HG02870 (cell line): ENCODE results near the gene CCDC12.

Experiments
- ATAC-seq: cut with Tn5 transposase; IDR thresholded peaks from one replicate; pipeline ENCODE4 v1.9.1; 2021; ENCODE audit warnings: mild to moderate bottlenecking, moderate library complexity; ENCODE audit not compliant: unreplicated experiment

The CCDC12 gene

DNA sequence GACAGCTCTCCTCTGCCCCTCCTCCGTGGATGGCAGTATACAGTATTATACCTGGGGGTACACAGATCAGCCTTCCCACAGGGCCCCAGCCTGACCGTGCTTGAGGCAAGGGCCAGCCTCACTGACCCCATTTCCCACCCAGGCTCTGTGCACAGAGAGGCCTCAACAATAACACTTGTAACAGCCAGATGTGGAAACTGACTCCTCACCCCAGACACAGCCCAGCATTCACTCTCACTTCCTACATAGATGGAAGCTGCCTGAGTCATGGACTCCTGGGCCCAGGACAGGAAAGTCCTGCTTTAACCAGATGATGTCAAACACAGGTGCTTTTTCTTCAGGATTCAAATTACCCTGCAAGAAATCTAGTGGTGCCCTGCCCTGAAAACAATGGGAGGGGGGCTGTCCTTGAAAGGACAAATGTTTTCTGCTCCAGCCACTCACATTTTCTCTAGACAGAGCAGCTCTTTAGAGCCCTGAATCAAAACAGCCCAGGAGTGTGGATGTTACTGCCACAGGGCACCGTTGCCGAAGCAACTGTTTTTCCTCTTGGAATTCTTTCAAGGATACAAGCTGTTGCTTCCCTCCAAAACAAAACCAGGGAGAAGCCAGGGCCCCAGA lies 16.4 kb downstream of the CCDC12 start:
- ATAC-seq = no peak

DNA sequence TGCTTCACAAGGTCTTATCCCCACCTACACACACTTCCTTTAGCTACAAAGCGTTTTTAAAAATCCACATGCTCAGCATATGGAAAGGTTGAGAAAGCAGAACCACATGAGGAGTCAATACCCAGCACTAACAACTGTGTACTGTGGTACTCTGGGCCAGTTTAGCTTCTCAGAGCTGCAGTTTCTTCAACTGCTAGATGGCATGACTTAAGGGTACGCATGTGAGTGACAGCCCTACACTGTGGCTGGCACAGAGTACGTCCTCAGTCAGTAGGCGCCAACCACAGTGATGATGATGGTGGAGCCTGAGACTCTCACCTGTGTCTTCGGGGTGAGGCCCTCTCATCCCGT lies 17.4 kb downstream of the CCDC12 start:
- no peak for ATAC-seq

DNA sequence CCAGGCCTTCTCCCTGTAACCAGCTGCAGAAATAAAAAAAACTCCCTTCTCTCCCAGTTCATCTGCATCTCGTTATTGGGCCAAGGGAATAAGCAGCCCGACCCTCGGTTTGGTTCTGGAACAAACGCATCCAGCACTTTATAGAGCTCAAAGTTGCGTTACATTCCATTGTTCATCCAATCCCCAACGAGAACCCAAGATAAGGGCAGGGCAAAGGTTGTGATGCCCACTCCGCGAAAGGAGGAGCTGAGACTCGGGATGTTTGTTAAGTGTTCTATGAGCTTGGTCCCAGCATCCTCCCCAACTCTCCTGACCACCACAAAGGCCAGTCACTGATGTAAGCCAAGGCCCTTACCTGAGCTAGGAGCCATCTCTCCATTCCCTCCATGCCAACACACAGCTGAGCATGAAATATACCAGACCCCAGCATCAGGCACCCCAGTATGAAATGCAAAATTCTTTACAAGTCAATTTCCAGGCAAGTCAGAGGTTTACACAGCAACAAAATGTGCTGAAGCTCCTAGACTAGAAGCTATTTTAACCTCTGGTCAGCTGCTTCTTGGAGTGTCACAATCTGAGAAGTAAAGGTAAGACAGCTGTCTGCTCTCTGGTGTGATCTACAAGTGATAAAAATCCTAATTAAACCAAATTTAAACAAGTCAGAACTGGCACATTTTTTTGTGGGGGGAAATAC lies 17.9 kb downstream of the CCDC12 start:
- no peak for ATAC-seq

DNA sequence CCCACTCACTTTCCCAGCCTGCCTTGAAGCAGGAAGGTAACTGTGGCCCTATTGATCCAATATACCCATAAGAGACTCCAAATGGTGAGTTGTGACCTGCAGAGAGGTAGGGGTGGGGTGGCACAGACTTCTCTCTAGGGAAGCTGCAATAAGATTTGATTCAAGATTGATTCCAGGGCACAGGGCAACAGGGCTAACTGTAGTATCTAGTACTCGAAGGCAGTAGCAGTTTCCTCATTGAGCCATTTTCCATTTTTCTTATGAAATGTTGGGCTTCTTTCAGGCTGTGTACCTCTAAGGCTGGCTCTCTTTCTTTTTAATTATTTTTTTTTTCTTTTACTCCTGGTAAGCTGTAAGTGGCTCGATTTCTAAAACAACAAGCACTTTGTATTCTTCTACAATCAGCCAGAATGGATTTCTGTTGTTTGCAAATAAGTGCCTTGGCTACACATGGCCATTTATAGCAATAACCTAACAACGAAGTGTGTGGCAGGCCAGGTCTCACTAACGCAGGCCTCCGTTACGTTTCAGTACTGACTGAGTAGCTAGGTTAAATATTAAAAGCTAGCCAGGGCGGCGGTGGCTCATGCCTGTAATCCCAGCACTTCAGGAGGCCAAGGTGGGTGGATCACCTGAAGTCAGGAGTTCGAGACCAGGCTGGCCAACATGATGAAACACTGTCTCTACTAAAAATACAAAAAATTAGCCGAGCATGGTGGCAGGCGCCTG lies 19.3 kb downstream of the CCDC12 start:
- ATAC-seq = no peak

DNA sequence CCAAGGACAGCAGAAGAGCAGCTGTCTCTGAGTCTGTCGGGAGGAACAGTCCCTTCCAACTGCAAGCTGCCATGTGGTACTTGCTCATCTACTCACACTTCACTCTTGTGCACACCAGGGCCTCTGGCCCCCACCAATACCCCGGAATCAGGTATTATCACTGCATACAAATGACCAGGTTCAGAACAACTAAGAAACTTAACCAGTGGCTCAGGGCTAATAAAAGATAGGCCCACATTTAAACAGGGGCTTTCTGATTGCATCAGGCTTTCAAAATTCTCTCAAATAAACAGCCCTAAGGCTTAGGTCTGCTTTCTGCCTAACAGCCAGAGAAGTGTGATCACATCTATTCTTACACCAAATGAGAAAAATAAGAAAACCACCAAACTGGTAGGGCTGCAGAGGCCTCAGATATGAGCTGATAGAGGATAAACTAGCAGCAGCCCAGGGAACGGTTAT lies 20.7 kb downstream of the CCDC12 start:
- ATAC-seq = no peak

DNA sequence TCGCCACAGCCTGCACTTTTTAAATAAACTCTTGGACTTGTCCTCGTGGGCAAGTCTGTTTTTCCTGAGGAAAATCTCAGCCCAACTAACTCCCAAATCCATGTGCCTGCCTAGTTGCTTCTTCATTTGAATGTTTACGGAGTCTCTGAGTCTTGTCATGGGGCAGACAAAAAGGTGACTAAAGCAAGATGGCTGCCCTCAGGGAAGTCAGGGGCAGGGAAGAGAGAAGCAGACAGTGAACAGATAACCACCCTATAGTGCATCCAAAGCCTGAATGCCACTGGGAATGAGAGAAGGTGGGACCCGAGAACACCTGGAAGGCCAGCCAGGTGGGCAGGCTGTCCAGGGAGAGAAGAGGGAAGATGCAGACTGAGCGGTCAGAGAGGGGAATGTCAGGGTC lies 21.4 kb downstream of the CCDC12 start:
- no peak for ATAC-seq

DNA sequence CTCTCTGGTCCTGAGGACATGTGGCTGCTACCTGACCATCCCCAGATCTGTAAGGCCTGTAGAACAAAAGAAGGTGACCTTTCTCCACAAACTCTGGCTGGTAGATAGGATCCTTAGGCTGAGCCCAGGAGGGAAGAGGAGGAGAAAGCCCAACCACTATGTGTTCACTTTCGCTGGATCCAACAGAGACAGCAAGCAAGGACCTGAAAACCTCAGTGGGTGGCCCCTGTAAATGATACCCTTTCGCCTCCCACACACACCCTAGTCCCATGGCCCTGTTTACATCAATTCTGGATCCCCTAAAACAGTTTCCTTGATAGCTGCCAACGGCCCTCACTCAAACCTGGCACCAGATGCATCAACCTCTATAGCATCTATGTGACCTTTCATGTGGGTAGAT lies 22.4 kb downstream of the CCDC12 start:
- no peak for ATAC-seq

DNA sequence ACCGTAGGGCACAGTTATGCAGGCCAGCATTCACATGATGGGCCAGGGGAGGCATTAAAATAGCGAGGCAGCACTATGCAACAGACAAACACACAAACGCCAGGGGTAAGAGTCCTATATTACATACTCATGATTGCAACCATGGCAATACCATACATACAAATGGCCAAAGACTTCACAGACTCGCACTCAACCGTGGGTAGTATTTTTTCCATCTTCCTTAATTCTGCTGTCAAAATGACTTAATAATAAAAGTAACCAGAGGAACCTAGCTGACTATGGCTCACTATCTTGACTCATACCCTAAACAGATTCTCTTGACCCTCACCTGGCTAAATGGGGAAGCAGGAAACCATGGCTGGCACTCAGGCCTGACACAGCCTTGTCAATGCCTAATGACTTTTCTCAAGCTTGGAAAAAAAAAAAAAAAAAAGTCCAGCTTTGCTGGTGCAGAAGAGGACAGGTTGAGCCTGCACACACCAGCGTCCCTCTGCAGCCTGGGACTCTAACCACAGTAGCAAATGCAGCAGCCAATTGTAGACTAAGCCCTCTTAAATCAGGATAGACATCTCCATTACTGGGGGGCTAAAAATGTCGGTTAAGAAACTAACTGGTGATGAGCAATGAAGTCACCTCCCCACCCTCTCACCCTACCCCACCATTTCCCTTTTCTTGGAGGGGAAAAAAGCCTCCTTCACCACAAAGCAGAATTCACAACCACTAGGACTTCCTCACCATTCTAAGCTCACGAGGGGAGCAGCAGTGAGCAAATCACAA lies 23.1 kb downstream of the CCDC12 start:
- ATAC-seq = no peak

DNA sequence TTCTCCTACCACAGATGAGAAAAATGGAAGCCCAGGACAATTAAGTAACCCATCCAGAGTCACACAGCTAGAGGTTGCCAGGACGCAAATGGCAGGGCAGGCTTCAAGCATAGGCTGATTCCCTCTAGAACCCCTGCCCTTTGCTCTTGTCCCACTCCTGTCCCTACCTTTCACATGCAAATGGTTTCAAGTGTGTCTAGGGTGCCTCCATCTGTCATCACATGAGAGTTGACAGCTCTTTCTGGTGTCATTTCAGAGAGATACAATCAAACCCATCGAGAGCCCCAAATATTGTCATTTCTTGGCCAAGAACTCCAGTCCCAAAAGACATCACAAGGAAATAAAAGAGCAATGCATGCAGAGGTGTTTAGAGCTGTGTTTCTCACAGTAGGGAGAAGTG lies 23.7 kb downstream of the CCDC12 start:
- no peak for ATAC-seq

DNA sequence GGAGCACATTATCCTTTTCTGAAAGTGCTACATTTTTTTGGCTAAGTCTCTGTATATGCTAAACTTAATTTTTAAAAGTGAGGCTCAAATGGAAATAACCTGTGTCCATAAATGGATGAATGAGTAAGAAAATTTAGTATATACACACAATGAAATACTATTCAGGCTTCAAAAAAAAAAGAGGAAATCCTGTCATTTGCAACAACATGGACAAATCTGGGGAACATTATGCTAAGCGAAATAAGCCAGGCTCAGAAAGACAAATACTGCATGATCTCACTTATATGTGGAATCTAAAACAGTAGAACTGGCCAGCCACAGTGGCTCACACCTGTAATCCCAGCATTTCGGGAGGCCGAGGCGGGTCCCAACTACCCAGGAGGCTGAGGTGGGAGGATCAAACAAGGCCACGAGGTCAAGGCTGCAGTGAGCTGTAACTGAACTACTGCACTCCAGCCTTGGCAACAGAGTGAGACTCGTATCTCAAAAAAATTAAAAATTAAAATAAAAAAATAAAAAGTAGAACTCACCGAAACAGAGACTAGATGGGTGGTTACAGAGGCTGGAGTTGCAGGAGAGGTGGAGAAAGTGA lies 25.8 kb downstream of the CCDC12 start:
- no peak for ATAC-seq

DNA sequence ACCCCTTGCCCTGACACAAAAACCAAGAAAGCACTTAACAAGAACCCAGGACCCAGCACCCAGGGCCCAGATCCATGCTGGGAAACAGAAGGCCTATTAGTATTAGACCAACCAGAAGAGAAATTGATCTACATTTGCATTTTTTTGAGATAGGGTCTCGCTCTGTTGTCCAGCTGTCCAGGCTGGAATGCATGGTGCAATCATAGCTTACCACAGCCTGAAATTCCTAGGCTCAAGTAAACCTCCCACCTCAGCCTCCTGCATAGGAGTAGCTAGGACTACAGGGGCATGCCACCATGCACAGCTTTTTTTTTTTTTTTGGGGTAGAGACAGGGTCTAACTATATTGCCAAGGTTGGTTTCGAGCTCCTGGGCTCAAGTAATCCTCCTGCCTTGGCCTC lies 26.4 kb downstream of the CCDC12 start:
- ATAC-seq = no peak

DNA sequence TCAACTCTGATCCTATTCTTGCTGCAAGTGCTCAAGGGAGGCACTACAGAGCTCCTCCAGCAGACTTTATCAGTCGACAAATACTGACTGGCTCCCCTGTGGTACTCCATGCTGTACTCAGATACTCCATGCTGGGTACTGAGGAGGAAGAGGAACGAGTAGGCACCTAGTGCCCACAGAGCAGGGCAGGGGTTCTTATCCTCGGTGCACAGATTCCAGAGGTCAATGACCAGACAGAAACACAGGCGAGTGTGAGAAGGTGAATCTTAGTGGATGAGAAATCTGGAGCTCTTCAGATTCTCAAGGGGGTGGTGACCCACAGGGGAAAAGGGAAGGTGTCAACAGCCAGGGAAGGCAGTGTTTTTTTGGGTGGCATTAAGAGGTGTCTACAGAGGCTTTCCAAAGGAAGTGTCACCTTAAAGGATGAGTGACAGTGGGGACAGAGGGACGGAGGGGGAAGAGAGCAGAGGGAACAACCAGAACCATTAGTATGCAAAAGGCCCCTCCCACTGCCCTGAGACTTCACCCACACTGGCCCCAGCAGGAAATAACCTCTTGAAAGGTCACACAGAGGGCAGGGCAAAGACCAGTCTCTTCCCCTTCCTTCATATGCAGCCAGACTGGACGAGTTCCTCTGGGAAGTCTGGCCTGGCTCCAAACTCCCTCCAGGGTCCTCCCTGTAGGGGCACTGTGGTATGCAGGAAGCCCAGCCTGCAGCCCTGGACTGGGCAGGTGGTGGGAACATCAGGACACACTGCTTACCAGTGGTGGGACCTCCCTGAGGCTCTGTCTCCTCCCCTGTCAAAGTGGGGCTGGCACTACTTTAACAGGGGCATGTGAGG lies 27.5 kb downstream of the CCDC12 start:
- no peak for ATAC-seq

DNA sequence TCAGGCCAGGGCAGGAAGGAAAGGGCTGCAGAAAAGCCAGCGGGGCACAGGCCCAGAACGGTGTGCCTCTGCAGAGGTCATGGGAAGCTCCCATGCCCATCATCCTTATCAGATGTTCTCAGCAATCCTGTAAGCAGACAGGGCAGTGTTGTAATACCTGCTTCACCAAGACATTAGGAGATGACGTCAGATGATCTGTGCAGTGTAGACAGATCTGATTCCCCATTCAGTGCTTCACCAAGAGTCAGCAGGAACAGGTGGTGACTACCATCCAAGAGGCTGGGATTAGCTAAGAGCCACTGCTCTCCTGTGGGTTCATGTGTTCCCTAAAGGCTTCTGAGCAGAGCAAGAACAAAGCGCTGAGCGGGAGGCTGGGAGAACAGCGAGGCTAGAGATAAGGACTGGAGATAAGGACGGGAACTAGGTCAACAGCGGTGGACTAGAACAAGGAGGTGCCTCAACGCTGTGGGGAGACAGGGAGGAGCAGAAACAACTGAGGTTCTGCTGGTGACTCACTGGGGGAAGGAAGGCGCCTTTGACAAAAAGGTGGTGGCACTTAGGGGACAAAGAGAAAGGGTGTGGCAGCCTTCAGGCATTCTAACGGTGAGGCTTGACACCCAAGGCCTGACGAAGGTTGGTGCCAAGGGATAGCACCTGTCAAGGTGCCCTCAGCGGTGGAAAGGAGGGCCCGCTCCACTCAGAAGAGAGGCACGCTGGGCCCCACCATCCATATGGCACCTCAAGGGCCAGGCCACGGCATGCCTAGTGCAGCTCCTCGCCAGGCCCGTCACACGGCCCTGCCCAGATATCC lies 28.4 kb downstream of the CCDC12 start:
- ATAC-seq = no peak

DNA sequence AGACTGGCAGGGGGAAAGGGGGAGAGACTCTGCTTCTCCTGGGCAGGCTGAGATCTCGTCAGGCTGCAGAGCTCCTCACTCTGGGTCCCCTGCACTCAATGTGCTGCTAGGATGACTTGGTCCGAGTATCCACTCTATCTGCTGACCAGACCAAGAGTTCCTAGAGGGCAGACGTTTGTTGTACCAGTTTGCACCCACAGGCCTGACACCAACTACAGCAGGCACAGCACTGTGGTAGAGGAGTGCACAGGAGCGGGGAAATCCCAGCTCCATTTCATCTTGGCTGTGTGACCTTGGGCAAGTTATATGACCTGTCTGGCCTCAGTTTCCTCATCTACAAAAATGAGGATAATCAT lies 29.0 kb downstream of the CCDC12 start:
- ATAC-seq = no peak

DNA sequence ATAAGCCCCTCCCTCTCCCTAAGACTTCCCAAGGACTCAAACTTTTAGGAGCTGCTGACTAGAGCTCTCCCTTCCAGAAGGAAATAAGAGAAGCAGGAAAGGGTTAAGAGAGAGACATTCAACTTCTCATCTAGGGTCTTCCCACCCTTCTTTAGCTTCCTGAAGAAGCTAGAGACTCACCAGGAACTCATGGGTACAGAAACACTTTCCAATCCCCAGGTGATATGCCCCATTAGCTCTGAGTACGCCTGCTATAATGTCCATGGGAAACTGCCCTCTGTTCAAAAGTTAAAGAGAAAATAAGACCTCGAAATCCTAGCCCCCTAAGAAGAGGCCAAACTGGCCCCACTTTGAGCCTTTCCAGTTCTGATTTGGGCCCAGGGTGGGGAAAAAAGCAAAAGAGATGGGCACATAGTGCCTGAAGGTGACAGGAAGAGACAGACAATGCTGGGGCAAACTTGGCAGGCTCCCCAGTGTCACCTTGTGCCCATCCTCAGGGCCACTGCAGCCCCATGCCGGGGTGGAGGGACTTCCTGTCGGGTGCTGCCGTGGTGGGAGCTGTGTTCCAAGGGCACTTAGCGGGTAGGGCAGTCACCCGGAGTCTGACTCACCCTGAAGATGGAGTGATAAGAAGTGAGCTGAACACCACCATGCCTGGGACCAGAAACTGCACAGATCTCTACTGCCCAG lies 29.5 kb downstream of the CCDC12 start:
- ATAC-seq = no peak

DNA sequence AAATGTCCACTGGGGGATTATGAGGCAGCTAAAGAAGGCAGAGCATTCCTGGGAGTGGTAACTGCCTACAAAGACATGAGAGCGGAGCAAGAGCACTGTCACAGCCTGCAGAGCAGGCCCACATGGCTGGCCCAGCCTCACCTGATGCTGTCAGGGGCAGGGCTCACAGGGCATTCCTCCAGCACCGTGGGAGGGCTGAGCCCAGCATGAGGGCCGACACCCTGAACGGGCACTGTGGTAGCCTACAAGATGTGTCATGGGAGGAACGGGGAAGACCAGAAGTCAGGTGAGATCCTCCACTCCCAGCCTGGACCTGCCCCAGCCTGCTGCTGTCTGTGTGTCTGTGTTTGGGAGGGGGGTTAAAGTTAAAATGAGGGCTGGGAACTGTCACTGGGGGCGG lies 30.1 kb downstream of the CCDC12 start:
- ATAC-seq = no peak

DNA sequence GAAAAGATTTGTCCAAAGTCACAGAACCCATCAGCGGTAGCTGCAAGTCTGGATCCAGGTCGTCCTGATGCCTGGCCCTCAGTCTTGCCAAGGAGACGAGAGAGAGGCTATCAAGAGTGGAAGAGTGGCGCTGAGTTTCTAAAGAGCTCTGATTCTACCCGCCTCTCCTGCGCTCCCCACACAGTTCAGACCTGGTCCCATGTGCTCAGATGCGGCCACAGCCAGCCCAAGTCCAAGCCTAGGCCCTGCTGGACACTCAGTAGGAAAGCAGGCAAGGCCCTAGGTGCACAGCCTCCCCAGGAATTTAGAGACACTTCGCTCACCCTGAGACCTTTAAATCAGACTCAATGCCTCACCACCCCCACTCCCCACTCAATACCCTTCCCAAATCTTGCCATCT lies 32.4 kb downstream of the CCDC12 start:
- ATAC-seq = no peak

DNA sequence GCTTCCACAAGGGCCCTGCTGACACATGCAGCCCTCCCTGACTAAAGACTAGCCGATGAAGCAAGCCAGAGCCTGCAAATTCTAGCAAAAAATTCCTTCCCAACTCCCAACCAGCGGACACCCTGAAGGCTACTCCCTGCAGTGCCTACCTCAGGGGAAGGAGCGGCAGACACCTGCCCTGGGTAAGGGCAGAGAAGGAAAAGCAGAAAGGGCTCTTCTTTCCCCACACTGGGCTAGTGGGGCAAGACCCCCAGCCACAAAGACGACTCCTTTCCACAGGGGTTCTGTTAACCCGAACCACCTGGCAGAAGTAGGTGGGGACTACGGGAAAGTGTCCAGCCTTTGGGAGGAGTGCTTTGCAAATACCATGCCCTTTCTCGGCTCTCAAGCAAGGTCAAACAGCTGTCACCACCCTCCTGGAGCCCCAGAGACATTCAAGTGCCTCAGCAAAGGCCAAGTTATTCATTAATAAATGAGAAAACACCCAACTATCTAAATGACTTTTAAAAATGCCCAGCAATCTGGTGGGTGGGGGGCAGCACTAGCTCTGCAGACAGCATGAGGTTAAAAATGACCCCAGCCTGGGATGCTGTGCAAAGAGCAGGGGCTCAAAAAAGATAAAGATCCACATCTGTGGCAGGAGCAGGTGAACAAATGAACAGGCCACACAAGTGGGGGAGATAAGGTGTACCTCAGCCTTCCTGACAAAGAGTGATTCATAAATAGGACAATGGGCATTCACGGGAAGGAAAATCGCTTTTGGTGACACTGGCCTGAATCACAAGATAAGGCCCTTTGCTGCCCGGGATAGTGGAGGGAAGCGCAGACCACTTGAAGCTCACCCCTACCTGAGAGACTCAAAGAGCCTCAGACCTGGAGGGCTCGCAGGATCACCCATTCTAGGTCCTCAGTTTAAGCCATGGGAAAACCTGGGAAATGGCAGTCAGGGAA lies 33.0 kb downstream of the CCDC12 start:
- no peak for ATAC-seq
